Hepatocyte (in vitro differentiated cells): ENCODE results near the gene SLC30A10. TPM values are rescaled to one million over a fixed set of nuclear protein-coding genes. Genes with fewer than 3 reads are reported as not detected.

Experiments
- DNase-seq: peaks from one replicate; pipeline ENCODE4 v3.0.0-alpha.2; 2016; ENCODE audit warnings: low spot score
- H2AFZ ChIP-seq: fragments of 200-600 bp; sonication (generic); 2 replicates; pipeline ENCODE4 v1.6.0; 2016; ENCODE audit warnings: antibody characterized with exemption, mild to moderate bottlenecking
- H3K27ac ChIP-seq: fragments of 200-600 bp; sonication (generic); 2 replicates; pipeline ENCODE4 v1.5.1; 2016; ENCODE audit warnings: mild to moderate bottlenecking
- H3K27me3 ChIP-seq: fragments of 200-600 bp; sonication (generic); 2 replicates; pipeline ENCODE4 v1.6.1; 2016
- H3K36me3 ChIP-seq: fragments of 200-600 bp; sonication (generic); replicated peaks from 2 replicates; pipeline ENCODE4 v1.5.1; 2016; ENCODE audit warnings: low read depth; ENCODE audit not compliant: insufficient read depth
- H3K4me1 ChIP-seq: fragments of 200-600 bp; sonication (generic); 2 replicates; pipeline ENCODE4 v1.5.1; 2016; ENCODE audit warnings: mild to moderate bottlenecking, moderate library complexity; ENCODE audit not compliant: insufficient read depth
- H3K4me2 ChIP-seq: fragments of 200-600 bp; sonication (generic); 2 replicates; pipeline ENCODE4 v1.6.0; 2016
- H3K4me3 ChIP-seq: fragments of 200-600 bp; sonication (generic); 2 replicates; pipeline ENCODE4 v1.5.1; 2016; ENCODE audit warnings: mild to moderate bottlenecking
- H3K79me2 ChIP-seq: fragments of 200-600 bp; sonication (generic); 2 replicates; pipeline ENCODE4 v1.6.0; 2017; ENCODE audit warnings: mild to moderate bottlenecking
- H3K9me2 ChIP-seq: fragments of 200-600 bp; sonication (generic); replicated peaks from 2 replicates; pipeline ENCODE4 v1.6.0; 2017; ENCODE audit warnings: mild to moderate bottlenecking; ENCODE audit not compliant: insufficient read depth
- H3K9me3 ChIP-seq: fragments of 200-600 bp; sonication (generic); 2 replicates; pipeline ENCODE4 v1.5.1; 2016; ENCODE audit warnings: low read depth, mild to moderate bottlenecking
- H4K20me1 ChIP-seq: fragments of 200-600 bp; sonication (generic); 2 replicates; pipeline ENCODE4 v1.6.0; 2016; ENCODE audit warnings: mild to moderate bottlenecking; ENCODE audit not compliant: insufficient read depth, poor library complexity, severe bottlenecking
- CTCF ChIP-seq: fragments of 200-600 bp; sonication (generic); IDR thresholded peaks from 2 replicates; pipeline ENCODE4 v1.5.1; 2016; ENCODE audit warnings: antibody characterized with exemption, mild to moderate bottlenecking; ENCODE audit not compliant: poor library complexity
- EZH2 ChIP-seq: fragments of 200-600 bp; sonication (generic); IDR thresholded peaks from 2 replicates; pipeline ENCODE4 v1.6.1; 2016; ENCODE audit warnings: antibody characterized with exemption, mild to moderate bottlenecking, borderline replicate concordance
- EZH2phosphoT487 ChIP-seq: fragments of 200-600 bp; sonication (generic); IDR thresholded peaks from one replicate; pipeline ENCODE4 v1.6.1; 2018; ENCODE audit warnings: antibody characterized with exemption, mild to moderate bottlenecking, low read depth, moderate library complexity; ENCODE audit not compliant: unreplicated experiment, severe bottlenecking
- WGBS: methylation state at CpG from one replicate; pipeline ENCODE4 v1.1.6; 2016; ENCODE audit warnings: low lambda C conversion rate; ENCODE audit errors: missing lambda C conversion rate; 5-methylcytosine and 5-hydroxymethylcytosine counted together
- polyA plus RNA-seq: library from polyadenylated mRNA; unstranded; fragments of >200 nt; fragmentation: Nextera tagmentation; extraction: Ambion mirVana; gene quantifications from 2 replicates; pipeline ENCODE4 v1.2.1, GENCODE V29; 2016
- total RNA-seq: library from RNA; depleted of rRNA; stranded (reverse); fragments of >200 nt; gene quantifications from 2 replicates; pipeline ENCODE4 v1.2.3, GENCODE V29; 2014

Gene SLC30A10
- total and polyA plus RNA-seq, 2 experiments from 2014 or later = 6.0 to 14.1 TPM

DNA sequence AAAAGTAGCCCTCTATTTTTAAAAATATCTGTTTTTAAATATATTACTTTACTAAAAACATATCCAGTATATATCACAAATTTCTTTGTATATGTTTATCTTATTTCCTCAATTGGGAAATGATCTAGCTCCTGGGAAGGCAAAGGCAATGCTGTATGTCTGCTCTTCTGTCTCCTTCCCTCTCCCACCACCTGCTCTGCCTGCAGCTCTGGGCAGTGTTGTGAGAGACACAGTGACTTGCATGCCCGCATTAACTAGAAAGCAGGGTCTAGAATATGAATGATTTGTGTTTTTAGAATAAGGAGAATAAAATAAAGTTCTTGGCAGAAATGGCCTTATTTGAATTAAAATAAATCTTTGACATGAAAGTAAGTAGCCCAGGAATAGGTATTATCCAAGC lies 11.1 kb downstream of the SLC30A10 start:
- WGBS = 91% methylated on average over 1 of the region's 1 CpG
- TF ChIP-seq EZH2phosphoT487 (no peak), CTCF (no peak), EZH2 (no peak)
- Histone ChIP-seq H3K9me3 (no peaks in the 10 kb centered on the region), H3K4me3 (no peak overlapping the region), H3K4me2 (no peak overlapping the region), H3K9me2 (no peaks in the 10 kb centered on the region), H3K36me3 (no peaks in the 10 kb centered on the region), H2AFZ (no peak overlapping the region), H3K79me2 (no peaks in the 10 kb centered on the region), H3K27me3 (no peaks in the 10 kb centered on the region), H4K20me1 (no peaks in the 10 kb centered on the region), H3K4me1 (peaks cover 4% of the 10 kb centered on the region), H3K27ac (no peak overlapping the region)
- DNase-seq = no peak

GRCh38 chr1:219916257-219916656 lies 12.1 kb downstream of the SLC30A10 start:
- H3K27ac ChIP-seq = no peak overlapping the region
- no peak for DNase-seq
- no peaks in the 10 kb centered on the region for H4K20me1 ChIP-seq
- no peaks in the 10 kb centered on the region for H3K9me2 ChIP-seq
- H3K4me2 ChIP-seq = no peak overlapping the region
- no peaks in the 10 kb centered on the region for H3K79me2 ChIP-seq
- 100% methylated on average over 1 of the region's 1 CpG for whole genome bisulfite sequencing
- peaks cover 4% of the 10 kb centered on the region for H3K4me1 ChIP-seq
- H3K9me3 ChIP-seq = no peaks in the 10 kb centered on the region
- no peak overlapping the region for H2AFZ ChIP-seq
- no peaks in the 10 kb centered on the region for H3K36me3 ChIP-seq
- TF ChIP-seq EZH2 (no peak), CTCF (no peak), EZH2phosphoT487 (no peak)
- no peaks in the 10 kb centered on the region for H3K27me3 ChIP-seq
- H3K4me3 ChIP-seq = no peak overlapping the region

DNA sequence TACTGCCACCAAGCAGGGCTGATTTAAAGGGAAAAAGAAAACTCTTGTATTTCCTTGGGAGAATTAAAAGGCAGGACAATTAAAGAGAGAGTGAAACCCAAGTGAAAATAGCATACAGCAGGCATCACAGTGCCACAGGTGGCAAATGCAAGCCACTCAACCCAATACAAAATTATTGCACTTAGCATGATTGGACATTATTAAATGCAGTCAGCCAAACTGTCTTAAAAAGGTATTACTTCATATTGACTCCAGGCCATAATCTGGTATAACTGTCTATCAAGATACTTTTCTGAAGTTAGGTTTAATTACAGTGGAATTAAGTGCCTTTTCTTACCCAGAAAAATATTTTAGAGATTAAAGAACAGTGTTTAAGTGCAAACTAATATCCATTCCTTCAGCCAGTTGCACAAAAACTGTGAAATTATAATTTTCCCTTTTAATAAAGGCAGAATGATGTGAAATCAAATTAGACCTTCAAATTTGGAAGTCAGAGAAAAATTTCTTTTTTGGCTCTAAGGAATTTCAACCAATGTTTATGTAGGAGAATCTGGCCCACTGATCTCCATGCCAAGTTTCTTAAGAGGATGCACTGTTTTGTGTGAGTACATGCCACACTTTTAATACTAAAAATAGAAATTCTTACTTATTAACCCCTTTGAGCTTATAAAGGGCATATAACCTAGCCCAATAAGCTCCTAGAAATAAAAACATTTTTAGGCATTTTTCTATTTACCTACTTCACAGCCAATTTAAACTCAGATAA lies 15.2 kb downstream of the SLC30A10 start:
- no peak overlapping the region for H2AFZ ChIP-seq
- no peak for DNase-seq

More for the DNA sequence above, 15.2 kb downstream of the SLC30A10 start:
- Histone ChIP-seq H3K4me1 (peaks cover under 1% of the 10 kb centered on the region), H3K27me3 (no peaks in the 10 kb centered on the region), H3K4me3 (no peak overlapping the region), H3K79me2 (no peaks in the 10 kb centered on the region), H3K9me2 (no peaks in the 10 kb centered on the region), H3K9me3 (no peaks in the 10 kb centered on the region), H3K36me3 (no peaks in the 10 kb centered on the region), H3K4me2 (no peak overlapping the region), H4K20me1 (no peaks in the 10 kb centered on the region), H3K27ac (no peak overlapping the region)
- TF ChIP-seq EZH2phosphoT487 (no peak), CTCF (no peak), EZH2 (no peak)
